Stimulated activated CD4-positive, alpha-beta T cell treated with anti-CD3 and anti-CD28 coated beads, Interleukin-4, amount 100 ng/mL, for 24 hours (primary cell): Measurements from ENCODE around the gene PLSCR5.

Source experiments
- DNase-seq: peaks from one replicate; pipeline ENCODE4 v3.0.0-alpha.2; 2020

Gene PLSCR5

GRCh38 chr3:146605106-146605505 lies at the start of gene PLSCR5:
Gene PLSCR5 (minus strand): TSS chr3:146605346. CDS start chr3:146605212, 134 bp downstream.
- no peak for DNase-seq

GRCh38 chr3:146653978-146654377 lies 48.8 kb upstream of the PLSCR5 start:
- DNase-seq = no peak

GRCh38 chr3:146650691-146651442 lies 45.7 kb upstream of the PLSCR5 start:
- DNase-seq = no peak

GRCh38 chr3:146646261-146646660 lies 41.1 kb upstream of the PLSCR5 start:
- no peak for DNase-seq

GRCh38 chr3:146640955-146641867 lies 36.1 kb upstream of the PLSCR5 start:
- DNase-seq = no peak

GRCh38 chr3:146640361-146640760 lies 35.2 kb upstream of the PLSCR5 start:
- no peak for DNase-seq

- no peak for DNase-seq
These were observed 33.6 kb upstream of the PLSCR5 start for GRCh38 chr3:146638718-146639117.

- no peak for DNase-seq
These were observed 32.7 kb upstream of the PLSCR5 start for GRCh38 chr3:146637871-146638270.

- no peak for DNase-seq
These were observed 31.7 kb upstream of the PLSCR5 start for GRCh38 chr3:146636881-146637280.

- no peak for DNase-seq
These were observed 29.2 kb upstream of the PLSCR5 start for GRCh38 chr3:146634346-146634745.

- DNase-seq = no peak
These were observed 23.5 kb upstream of the PLSCR5 start for GRCh38 chr3:146628671-146629070.

- DNase-seq = no peak
These were observed 21.4 kb upstream of the PLSCR5 start for GRCh38 chr3:146626403-146627122.

GRCh38 chr3:146625186-146625775 lies 20.1 kb upstream of the PLSCR5 start:
- DNase-seq = no peak

- no peak for DNase-seq
These were observed 16.6 kb upstream of the PLSCR5 start for GRCh38 chr3:146621723-146622122.

GRCh38 chr3:146612015-146612414 lies 6.9 kb upstream of the PLSCR5 start:
- no peak for DNase-seq

- no peak for DNase-seq
These were observed 6.0 kb upstream of the PLSCR5 start for GRCh38 chr3:146611096-146611495.

GRCh38 chr3:146598535-146598934 lies 6.6 kb downstream of the PLSCR5 start:
- no peak for DNase-seq

- no peak for DNase-seq
These were observed 10.2 kb downstream of the PLSCR5 start for GRCh38 chr3:146594843-146595482.

GRCh38 chr3:146593776-146594175 lies 11.4 kb downstream of the PLSCR5 start:
- no peak for DNase-seq

GRCh38 chr3:146590521-146590920 lies 14.6 kb downstream of the PLSCR5 start:
- no peak for DNase-seq

GRCh38 chr3:146589899-146590508 lies 15.1 kb downstream of the PLSCR5 start:
- no peak for DNase-seq

- DNase-seq = no peak
These were observed 20.0 kb downstream of the PLSCR5 start for GRCh38 chr3:146585156-146585555.
